AG09319 (cell line): Measurements from ENCODE around the gene RELT.

Experiments used
- DNase-seq: peaks from one replicate; pipeline ENCODE4 v3.0.0-alpha.2; 2010; ENCODE audit warnings: low read depth; ENCODE audit errors: extremely low read depth
- TF ChIP-seq, protein P1 (sequence below): IDR thresholded peaks from 2 replicates; pipeline ENCODE4 v1.5.1; 2011; ENCODE audit warnings: low read depth, mild to moderate bottlenecking, inconsistent platforms, low read length, moderate library complexity

The RELT gene

DNA sequence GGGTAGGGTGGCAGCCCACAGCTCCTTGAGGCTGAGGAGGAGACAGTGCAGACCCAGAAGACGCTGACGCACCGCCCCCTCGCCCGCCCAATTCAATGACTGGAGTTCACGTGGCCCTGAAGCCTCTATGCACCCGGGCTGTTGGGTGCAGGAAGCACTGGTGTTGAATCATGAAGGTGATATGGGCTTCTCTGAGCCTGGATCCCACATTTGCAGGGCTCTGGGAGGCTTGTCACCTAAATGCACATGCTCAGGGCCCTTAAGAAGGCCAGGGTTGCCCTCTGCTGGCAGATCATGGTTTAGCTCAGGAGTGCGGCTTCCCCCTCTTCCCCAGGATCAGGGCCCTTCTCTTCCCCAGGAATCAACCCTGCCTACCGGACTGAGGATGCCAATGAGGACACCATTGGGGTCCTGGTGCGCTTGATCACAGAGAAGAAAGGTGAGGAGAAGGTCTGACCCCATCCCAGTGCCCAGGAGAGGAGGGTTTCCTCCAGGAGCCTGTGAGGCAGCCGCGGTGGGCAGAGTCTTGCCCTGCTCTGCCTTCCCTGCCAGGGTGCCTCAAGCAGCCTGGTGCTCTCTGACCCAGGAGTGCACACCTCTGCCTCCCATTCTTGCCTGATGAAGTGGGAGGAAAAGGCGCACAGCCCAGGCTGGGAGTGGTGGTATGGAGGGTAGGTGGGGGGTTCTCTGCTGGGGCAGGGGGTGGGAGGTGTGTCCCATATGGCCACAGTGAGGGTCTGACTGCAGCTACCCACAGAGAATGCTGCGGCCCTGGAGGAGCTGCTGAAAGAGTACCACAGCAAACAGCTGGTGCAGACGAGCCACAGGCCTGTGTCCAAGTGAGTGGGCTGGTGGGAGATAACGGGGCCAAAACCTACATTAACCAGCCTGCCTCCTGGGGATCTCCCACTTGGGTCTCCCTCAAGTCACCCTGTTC is 17.5 kb downstream of the RELT start:
- TF ChIP-seq, protein P1, sequence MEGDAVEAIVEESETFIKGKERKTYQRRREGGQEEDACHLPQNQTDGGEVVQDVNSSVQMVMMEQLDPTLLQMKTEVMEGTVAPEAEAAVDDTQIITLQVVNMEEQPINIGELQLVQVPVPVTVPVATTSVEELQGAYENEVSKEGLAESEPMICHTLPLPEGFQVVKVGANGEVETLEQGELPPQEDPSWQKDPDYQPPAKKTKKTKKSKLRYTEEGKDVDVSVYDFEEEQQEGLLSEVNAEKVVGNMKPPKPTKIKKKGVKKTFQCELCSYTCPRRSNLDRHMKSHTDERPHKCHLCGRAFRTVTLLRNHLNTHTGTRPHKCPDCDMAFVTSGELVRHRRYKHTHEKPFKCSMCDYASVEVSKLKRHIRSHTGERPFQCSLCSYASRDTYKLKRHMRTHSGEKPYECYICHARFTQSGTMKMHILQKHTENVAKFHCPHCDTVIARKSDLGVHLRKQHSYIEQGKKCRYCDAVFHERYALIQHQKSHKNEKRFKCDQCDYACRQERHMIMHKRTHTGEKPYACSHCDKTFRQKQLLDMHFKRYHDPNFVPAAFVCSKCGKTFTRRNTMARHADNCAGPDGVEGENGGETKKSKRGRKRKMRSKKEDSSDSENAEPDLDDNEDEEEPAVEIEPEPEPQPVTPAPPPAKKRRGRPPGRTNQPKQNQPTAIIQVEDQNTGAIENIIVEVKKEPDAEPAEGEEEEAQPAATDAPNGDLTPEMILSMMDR: peak; percentile 82
- DNase-seq: no peak

DNA sequence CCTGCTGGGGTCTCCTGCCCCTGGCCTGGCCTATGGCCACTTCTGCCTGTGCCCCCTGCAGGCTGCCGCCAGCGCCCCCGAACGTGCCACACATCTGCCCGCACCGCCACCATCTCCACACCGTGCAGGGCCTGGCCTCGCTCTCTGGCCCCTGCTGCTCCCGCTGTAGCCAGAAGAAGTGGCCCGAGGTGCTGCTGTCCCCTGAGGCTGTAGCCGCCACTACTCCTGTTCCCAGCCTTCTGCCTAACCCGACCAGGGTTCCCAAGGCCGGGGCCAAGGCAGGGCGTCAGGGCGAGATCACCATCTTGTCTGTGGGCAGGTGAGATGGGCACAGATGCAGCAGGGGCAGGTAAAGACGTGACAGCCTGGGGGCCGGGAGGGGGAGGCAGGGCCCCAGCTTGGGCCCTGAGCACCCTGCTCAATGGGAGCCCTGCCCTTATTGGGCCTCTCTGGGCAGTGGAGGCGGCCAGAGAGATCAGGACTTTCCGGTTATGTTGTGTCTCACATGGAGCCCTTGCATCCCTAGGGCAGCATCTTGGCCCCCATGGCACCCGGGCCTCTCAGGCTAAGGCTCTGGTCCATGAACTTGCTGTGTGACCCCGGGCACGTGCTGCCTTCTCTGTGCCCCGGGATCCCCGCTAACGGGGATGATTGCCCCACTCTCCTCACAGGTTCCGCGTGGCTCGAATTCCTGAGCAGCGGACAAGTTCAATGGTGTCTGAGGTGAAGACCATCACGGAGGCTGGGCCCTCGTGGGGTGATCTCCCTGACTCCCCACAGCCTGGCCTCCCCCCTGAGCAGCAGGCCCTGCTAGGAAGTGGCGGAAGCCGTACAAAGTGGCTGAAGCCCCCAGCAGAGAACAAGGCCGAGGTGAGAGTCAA is 18.5 kb downstream of the RELT start:
- no peak for DNase-seq
- TF ChIP-seq, protein P1: no peak

DNA sequence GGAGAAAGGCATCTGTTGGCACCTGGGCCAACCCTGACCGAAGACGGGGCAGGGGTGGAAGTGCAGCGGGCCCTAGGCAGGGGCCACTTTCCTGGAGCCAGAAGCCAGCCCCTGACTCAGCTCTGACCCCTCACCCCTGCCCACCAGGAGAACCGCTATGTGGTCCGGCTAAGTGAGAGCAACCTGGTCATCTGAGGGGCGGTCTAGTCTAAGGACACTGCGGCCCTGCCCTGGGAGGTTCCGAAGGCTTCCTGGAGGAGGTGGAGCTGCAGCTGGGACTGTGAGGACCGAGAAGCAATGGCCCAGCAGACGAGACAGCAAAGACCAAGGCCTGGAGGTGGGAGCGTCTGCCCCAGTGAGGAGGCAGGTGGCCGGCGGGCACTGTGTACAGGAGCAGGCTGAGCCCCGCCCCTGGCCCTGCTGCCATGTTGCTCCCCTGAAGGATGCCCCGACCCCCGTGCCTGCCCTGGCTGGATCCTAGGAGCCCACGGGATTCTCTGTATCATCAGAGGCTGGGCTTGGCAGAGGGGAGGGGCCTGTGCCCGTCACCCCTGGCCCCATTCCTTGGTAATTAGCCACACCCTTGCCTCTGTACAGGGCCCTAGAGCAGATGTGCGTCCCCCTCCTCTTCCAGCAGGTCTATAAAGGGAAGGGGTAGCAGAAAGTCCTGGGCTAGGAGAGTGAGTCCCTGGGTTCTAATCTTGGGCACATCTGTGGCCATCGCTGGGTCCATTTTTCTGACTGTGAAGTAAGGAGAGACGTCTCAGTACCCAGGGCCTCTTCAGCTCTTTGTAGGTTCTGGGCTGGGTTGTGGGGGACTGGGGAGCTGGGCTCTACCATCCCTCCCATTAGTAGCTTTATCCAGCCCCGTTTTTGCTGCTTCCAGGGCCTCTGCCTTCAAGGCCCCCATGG is 19.4 kb downstream of the RELT start:
- TF ChIP-seq, protein P1: no peak
- no peak for DNase-seq

DNA sequence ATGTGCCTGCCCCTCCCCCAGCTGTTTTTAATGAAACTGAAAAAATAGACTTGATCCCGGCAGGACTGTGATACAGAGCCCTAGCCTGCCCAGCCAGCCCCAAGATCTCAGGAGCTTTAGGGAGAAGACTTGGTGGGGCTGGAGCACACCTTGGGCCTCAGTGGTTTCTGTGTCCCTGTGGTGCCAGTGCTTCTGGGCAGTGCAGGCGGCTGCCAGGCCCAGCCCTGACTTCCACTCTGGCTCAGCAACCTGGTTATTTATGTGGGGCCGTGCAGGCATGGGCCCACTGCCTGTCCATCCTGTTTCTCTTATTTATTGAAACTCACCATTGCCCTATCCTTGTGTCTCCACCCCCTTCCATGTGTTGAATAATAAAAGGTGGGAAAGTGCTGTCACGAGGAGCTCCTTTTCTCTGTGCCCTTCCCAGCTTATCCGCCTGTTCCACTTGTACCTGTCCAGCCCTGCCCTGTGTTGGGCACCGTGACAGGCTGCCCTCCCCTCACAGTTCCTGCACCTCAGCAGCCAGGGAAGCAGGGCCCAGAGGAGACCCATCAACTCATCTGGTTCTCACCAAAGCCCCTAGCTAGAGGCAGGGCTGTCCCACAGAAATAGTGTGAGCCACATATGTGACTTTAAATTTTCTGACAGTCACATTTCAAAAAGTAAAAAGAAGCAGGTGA is 20.2 kb downstream of the RELT start:
- no peak for DNase-seq
- TF ChIP-seq, protein P1: no peak

DNA sequence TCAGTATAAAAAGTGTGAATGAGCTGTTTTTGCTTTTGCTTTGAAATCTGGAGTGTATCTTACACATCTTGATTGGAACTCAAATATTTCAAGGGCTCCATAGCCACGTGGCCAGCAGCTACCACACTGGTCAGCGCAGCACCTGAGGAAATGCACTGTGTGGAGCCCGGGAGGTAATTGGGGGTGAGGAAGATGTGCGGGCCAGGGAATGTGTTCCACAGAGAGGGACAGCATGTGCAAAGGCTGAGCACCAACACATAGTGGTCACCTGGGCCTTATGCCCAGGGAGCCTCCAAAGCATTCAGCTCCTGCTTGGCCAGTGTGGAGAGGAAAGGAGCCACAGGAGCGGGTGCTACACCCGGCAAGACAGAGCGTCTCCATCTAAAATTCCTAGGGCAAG is 20.8 kb downstream of the RELT start:
- DNase-seq: no peak
- TF ChIP-seq, protein P1: no peak

DNA sequence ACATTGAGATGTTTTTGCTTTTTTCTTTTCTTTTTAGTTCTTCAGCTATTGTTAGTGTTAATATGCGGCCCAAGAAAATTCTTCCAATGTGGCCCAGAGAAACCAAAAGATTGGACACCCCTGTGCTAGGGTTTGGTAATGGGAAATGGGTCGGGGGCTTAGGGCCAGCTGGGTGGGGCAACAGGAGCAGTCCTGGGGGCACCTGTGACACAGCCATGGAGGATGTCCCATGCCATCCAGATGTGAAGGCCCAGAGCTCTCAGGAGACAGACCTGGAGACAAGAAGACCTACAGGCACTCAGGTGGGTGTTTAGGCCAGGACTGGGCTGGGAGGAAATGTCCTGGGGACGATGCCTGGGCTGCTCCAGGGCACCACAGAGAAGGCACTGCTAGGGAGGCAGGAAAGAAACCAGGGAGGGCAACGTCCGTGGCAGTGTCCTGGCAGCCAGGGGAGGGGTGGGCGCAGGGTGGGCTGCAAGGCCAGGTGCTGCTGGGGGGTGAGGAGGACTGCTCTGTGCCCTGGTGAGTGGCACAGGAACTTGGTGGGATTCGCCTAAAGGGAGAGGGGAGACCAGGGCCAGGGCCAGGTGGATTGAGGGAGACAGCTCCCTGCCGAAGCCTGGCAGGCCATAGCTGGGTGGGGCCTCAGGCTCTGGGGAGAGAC is 21.4 kb downstream of the RELT start:
- TF ChIP-seq, protein P1: no peak
- DNase-seq: no peak
